GM19193 (cell line): ENCODE measurements around the gene SP9.

Source experiments
- POLR2A ChIP-seq: IDR thresholded peaks from 4 replicates; pipeline ENCODE4 v1.6.1; 2011; ENCODE audit not compliant: insufficient read depth, insufficient read length; ENCODE audit errors: extremely low read depth

Gene SP9

DNA sequence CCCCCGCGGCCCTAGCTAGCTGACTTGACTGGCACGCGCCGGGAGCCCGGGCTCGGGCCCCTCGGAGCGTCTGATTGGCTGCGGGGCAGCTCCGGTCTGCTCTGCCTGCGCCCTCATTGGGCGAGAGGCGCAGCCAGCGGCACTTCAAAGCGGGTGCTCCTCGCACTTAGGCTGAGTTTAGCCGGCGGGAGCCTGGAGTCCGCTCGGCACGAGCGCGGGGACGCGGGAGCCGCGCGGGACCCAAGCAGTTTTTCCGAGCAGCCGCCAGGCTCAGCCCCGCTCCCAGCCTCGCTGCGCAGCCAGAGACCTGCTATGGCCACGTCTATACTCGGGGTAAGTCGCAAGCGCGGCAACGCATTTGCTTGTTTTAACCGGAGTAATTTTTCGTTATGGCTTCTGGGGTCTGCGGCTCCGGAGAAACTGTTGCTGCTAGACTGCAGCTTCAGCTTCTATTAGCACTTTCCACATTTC is at the start of gene SP9:
Gene SP9 (plus strand): TSS at position 174 of the 471 bp plus-strand sequence. CDS start 139 bp downstream, at position 313.
- no peak for TF ChIP-seq POLR2A

DNA sequence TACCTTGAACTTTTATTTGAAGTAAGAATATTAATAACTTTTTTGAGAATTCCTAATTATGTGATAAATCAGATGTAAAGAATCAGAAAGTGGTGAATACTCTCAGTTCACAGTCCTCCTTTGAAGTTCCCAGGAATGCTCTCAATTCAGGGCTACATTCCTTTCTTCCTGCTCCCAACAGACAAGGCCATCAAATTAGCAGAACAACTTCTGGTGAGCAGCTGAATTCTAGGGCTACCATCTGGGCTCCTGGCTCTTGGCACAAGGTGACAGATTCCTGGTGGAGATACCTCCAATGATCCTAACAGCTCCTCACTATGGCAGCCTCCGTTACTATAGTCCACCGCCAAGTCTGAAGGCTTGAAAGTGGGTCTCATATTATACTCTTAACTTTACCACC is 48.6 kb upstream of the SP9 start:
- no peak for TF ChIP-seq POLR2A

DNA sequence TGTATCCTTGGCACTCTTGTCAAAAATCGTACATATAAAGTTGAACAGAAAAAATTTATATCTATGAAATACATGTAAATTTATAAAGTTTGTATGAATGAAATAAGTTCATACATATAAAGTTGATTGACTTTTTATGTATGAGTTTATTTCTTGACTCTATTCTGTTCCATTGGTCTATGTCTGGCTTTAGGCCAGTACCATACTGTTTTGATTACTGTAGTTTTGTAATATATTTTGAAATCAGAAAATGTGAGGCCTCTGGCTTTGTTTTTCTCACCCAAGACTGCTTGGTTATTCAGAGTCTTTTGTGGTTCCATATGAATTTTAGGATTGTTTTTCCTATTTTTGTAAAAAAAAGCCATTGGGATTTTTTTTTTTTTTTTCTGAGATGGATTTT is 41.8 kb upstream of the SP9 start:
- no peak for TF ChIP-seq POLR2A

DNA sequence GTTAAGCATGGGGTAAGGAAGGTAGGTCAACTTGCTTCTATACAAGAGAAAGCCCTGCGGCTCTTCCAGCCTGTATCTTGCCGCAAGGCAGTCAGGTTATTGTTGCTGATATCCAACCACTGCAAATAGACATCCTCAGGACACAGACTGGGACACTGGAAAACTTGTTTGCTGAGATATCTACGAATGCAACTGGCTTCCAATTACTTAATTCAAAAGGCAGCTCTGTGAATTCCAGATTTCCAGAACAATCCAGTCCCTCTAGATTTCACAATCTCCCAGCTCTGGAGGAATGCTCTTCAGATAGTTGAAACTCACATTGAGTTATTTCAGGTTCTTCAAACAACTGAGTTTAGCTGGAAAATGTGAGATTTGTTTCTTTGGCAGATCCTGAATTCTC is 34.6 kb upstream of the SP9 start:
- TF ChIP-seq POLR2A: no peak

DNA sequence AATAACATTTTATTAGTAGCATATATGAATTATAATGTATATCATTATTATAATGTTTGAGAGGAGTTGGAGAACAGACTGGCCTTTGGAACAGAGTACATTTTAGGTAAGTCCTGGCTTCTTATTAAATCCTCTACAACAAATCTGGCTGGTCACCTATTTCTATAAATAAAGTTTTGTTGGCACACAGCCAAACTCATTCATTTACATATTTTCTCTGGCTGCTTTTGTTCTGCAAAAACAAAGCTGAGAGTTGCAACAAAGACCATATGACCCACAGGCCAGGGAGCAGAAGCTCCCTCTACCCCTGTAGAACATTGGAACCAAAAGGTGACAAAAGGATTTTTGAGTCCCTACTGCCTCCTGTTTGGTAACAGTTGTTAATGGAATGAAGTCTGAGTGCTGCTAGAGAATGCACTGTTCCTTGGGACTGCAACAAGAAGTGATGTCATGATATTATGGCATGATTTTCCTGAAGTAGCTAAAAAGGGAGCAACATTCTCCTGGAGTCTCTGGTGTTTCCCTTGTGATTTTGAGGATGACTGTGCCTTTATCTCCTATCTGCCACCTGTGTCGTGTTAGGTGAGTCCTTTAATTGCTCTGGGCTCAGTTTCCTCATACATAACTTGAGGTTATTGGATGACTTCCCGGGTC is 22.0 kb upstream of the SP9 start:
- TF ChIP-seq POLR2A: no peak

DNA sequence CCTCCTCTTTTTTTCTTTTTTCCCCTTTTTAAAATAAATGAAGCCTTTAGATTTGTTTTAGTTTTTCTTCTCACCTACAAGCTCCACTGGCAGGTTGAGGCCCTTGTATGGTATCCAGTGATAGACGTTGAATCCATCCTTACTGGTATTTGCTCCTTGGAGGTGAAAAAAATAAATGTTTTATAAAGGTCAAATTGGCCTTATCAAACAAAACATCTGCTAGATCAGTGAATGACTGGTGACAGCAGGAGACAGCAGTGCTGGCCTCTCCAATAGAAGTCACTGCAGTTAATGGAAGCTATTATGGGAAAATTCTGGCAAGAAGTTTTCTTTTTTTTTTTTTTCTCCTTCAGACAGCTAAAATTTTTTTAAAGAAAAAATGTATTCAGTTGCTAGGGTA is 12.6 kb upstream of the SP9 start:
- no peak for TF ChIP-seq POLR2A

DNA sequence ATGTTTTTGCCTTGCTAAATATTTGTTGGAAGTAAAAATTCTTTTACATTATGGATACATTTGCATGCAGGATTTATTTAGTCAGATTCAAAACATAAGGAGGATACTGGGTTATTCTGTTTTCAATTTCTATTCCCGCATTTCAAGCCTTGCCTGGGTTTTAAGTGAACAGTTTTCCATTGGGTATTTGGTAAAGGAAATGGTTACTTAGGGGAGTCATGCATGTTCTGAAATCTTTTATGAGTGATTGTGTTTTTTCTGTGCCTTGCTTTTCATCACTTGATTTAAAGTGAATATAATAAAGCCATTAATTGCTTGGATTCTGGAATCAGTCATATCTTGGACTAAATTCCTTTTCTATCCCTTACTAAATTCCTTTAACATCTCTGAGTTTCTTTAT is 12.0 kb upstream of the SP9 start:
- TF ChIP-seq POLR2A: no peak

DNA sequence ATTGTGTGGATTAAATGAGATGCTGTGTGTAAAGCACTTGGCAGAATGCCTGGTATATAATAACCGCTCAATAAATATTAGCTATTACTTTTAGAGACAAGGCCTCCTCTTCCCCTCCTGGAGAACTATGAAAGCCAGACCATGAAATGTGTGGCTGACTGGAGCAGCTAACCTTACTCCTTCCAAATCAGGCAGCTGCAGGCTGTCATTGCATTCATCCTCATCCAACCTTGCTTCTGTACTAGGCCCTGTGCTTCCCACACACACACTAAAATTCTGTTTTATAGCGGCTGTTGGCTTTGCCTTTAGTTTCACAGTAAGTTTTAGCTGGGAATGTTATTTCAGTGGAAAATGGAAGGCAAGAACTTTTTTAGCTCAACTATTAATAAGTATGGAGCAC is 10.2 kb upstream of the SP9 start:
- TF ChIP-seq POLR2A: no peak

DNA sequence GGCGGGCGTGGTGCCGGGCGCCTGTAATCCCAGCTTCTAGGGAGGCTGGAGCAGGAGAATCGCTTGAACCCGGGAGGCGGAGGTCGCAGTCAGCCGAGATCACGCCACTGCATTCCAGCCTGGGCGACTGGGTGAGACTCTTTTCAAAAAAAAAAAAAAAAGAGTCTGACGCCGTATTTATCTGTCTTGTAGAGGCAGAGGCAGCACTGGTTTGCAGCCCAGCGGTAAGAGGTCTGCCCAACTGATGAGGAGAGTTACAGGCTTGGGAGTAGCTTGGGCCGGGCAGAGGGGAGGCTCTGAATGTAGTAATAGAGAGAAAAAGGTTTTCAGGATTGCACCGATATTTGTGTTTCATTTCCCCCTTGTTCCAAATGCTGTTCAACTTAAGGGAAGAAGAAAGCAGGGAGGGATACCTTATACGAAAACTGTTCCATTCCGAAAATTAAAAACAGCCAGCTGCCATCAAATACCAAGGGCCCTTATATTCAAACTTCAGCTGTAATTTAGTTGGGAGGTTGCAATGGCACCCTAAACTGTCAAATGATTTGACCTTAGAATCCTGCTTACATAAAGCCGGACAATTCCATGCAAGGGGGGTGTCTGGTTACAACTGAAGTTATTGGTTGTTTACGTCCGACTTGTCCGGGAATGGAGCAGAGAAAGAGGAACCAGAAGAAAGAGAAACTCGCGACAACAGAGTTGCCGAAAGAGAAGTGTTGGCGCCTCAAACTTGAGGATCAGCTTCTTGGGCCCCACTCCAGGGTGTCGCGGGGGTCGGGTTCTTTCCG is 9.2 kb upstream of the SP9 start:
- TF ChIP-seq POLR2A: no peak

DNA sequence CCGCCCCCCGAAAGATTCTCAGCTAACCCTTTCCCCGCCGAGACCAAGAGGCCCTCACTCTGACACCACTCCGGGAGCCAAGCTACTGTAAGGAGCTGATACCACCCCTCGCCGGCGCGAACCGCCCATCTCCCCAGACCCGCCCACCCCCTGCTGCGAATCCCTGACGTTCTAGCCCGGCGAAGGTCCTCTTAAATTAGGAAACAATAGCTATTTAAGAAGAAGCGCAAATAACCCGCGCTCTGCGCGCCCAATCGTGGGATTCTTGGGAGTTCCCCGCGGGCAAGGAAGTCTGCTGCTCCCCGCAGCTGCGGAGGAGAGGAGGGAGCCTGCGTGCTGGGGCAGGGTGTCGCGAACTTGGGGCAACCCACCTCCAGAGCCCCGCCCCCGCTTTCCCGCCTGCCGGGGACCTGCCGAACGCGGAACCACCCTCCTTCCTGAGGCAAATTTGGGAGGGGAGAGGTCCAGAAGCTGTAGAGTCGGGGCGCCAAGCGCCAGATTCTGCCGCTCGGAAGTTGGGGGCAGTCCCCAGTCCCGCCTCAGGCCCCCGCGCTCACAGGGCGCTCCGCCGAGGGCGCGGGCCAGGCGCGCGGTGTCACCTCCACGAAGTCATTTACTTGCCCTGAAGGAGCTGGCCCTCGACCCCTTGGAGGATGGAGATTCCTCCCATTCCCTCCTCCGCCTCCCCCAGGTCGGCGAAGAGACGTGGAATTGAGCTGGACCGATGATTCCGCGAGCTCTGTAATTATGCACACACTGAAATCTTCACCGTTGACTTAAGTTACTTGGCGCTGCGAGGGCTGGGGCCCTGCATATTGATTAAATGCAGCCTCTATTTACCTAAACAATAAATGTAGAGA is 8.4 kb upstream of the SP9 start:
- TF ChIP-seq POLR2A: no peak

- no peak for TF ChIP-seq POLR2A
Observed at GRCh38 chr2:174327021-174327840, 7.5 kb upstream of the SP9 start.

DNA sequence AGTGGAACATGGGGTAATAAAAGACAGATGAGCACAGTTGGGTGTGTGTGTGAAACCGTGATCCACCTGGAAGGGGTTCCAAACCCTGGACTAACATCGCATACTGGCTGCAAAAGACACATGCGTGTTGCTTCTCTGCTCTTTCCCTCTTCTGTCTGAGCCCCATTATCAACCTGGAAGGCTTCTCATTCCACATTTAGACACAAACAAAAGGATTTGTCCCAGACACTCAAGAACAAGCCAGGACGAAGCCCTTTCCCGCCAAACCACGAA is 7.0 kb upstream of the SP9 start:
- no peak for TF ChIP-seq POLR2A

DNA sequence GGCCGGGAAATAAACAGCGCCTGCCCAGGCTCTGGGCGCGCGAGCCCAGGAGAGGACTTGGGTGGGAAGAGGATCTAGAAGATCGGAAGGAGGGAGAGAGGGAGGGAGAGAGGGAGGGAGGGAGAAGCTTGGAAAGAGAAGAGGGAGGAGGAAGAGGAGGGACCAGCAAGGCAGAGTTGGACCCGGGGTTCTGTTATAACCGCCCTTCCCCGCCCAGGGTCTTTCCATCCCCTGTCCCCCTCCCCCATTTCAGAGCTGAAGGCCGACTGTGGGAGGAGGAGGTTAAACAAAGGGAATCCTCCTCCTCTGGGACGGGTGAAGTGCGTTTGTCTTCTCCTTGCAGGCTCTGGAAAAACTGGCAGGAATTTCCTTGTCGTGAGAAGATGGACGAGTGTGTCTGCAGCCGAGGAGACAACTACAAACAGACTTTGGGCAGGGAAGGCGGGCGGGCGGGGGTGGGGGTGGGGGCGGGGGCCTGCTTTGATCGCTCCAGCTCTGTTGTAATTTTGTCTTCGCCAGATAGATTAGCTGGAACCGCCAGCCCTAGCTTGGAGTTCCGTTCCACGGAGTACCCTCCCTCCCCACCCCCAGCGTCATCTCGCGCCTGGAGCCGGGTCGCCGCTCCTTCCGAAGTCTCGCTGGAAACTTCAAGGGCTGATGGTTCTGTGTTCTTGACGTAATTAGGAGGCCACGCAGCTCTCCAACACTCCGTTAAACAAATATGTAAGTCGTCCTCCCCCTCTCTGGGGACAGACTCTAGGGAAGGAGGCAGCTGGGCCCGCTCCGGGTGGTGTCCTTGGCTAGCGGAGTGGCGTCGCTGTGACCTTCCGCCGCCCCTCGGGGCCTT is 6.4 kb upstream of the SP9 start:
- TF ChIP-seq POLR2A: no peak

- no peak for TF ChIP-seq POLR2A
Observed at GRCh38 chr2:174328961-174329715, 5.6 kb upstream of the SP9 start.
